HepG2 (cell line): ENCODE data around the gene SNX6. TPM values are rescaled to one million over a fixed set of nuclear protein-coding genes. Genes with fewer than 3 reads are reported as not detected.
A peak's percentile ranks its signal among the peaks of the same experiment; 100 is the strongest.

ENCODE experiments used
- AKAP8 ChIP-seq: sonication (generic); formaldehyde crosslinking; IDR thresholded peaks from 2 replicates; pipeline ENCODE4 v1.5.1; 2020; ENCODE audit warnings: mild to moderate bottlenecking, missing genetic modification reagents
- ARID2 ChIP-seq: sonication (generic); formaldehyde crosslinking; IDR thresholded peaks from 2 replicates; pipeline ENCODE4 v1.8.1; 2022; ENCODE audit warnings: mild to moderate bottlenecking, missing genetic modification reagents, borderline replicate concordance
- ATF7 ChIP-seq, 2 experiments: fragments of 450-650 bp in 1 of 2; sonication (generic) in 1 of 2; formaldehyde crosslinking in 1 of 2; IDR thresholded peaks; 2 replicates each; pipeline versions ENCODE4 v1.4.0 to v1.6.1; 2016 to 2020; ENCODE audit warnings: antibody characterized with exemption in 1 of 2, mild to moderate bottlenecking in 1 of 2, missing genetic modification reagents in 1 of 2
- ATRX ChIP-seq: sonication (generic); formaldehyde crosslinking; IDR thresholded peaks from 2 replicates; pipeline ENCODE4 v1.4.0; 2020; ENCODE audit warnings: missing genetic modification reagents, borderline replicate concordance
- HMG20A ChIP-seq: IDR thresholded peaks from 2 replicates; pipeline ENCODE4 v1.6.1; 2016; ENCODE audit warnings: borderline replicate concordance
- HOXA3 ChIP-seq: sonication (generic); formaldehyde crosslinking; IDR thresholded peaks from 2 replicates; pipeline ENCODE4 v1.5.0; 2020; ENCODE audit warnings: missing genetic modification reagents
- MBNL3 ChIP-seq: fragments of 250-450 bp; sonication (Bioruptor Pico); conservative IDR thresholded peaks from 2 replicates; pipeline ENCODE4 v1.8.0; 2022; ENCODE audit warnings: mild to moderate bottlenecking, inconsistent platforms
- MLLT10 ChIP-seq: sonication (generic); formaldehyde crosslinking; IDR thresholded peaks from 2 replicates; pipeline ENCODE4 v1.4.0; 2020; ENCODE audit warnings: missing genetic modification reagents
- MLXIP ChIP-seq: sonication (generic); formaldehyde crosslinking; IDR thresholded peaks from 2 replicates; pipeline ENCODE4 v1.9.0; 2021; ENCODE audit warnings: missing genetic modification reagents, borderline replicate concordance
- NFKB2 ChIP-seq: sonication (generic); formaldehyde crosslinking; IDR thresholded peaks from 2 replicates; pipeline ENCODE4 v1.4.0; 2020; ENCODE audit warnings: missing genetic modification reagents, borderline replicate concordance
- RAD21 ChIP-seq: fragments of 450-650 bp; formaldehyde crosslinking; IDR thresholded peaks from 2 replicates; pipeline ENCODE4 v1.5.0; 2020; ENCODE audit warnings: mild to moderate bottlenecking
- SIN3A ChIP-seq: IDR thresholded peaks from 2 replicates; pipeline ENCODE4 v1.6.1; 2011; ENCODE audit warnings: low read depth, mild to moderate bottlenecking, control low read depth, low read length, borderline replicate concordance
- SNAPC2 ChIP-seq: sonication (generic); formaldehyde crosslinking; IDR thresholded peaks from 2 replicates; pipeline ENCODE4 v1.8.1; 2022; ENCODE audit warnings: mild to moderate bottlenecking, missing genetic modification reagents
- YEATS4 ChIP-seq: sonication (generic); formaldehyde crosslinking; IDR thresholded peaks from 2 replicates; pipeline ENCODE4 v1.4.0; 2020; ENCODE audit warnings: missing genetic modification reagents, borderline replicate concordance
- ZNF235 ChIP-seq: sonication (generic); formaldehyde crosslinking; IDR thresholded peaks from 2 replicates; pipeline ENCODE4 v1.8.1; 2023; ENCODE audit warnings: mild to moderate bottlenecking, missing genetic modification reagents, borderline replicate concordance
- ZNF274 ChIP-seq: sonication (generic); formaldehyde crosslinking; IDR thresholded peaks from 2 replicates; pipeline ENCODE4 v1.5.1; 2020; ENCODE audit warnings: mild to moderate bottlenecking, missing genetic modification reagents
- ZNF317 ChIP-seq: sonication (generic); formaldehyde crosslinking; IDR thresholded peaks from 2 replicates; pipeline ENCODE4 v1.5.0; 2020; ENCODE audit warnings: mild to moderate bottlenecking, missing genetic modification reagents
- ZNF33B ChIP-seq: sonication (generic); formaldehyde crosslinking; IDR thresholded peaks from 2 replicates; pipeline ENCODE4 v1.5.1; 2020; ENCODE audit warnings: mild to moderate bottlenecking, missing genetic modification reagents
- ZNF34 ChIP-seq: sonication (generic); formaldehyde crosslinking; IDR thresholded peaks from 2 replicates; pipeline ENCODE4 v1.4.0; 2020; ENCODE audit warnings: mild to moderate bottlenecking, missing genetic modification reagents, borderline replicate concordance
- polyA plus RNA-seq, 8 experiments: library from polyadenylated mRNA; depleted of rRNA in 3 of 8; stranded (reverse) in 7 of 8; unstranded in 1 of 8; fragments of >200 nt; fragmentation: Illumina TruSeq in 4 of 8; extraction: Trizol in 4 of 8; gene quantifications; 2 replicates each; pipeline versions ENCODE4 v1.2.1 to v1.2.3, GENCODE V29; 2011 to 2016; ENCODE audit warnings: low read depth in 4 of 8, missing spikeins in 1 of 8, mixed read lengths in 1 of 8; ENCODE audit not compliant: insufficient read depth in 1 of 8
- total RNA-seq, 5 experiments: library from RNA; depleted of rRNA; stranded (reverse); fragments of >200 nt; fragmentation: Illumina TruSeq; extraction: Trizol; gene quantifications; 2 replicates each; pipeline ENCODE4 v1.2.3, GENCODE V29; 2016; ENCODE audit warnings: low read depth in 1 of 5
- TF ChIP-seq, protein P1 (sequence below): sonication (generic); formaldehyde crosslinking; IDR thresholded peaks from 2 replicates; pipeline ENCODE4 v1.4.0; 2020; ENCODE audit warnings: missing genetic modification reagents
- TF ChIP-seq, protein P2 (sequence below): sonication (generic); formaldehyde crosslinking; IDR thresholded peaks from 2 replicates; pipeline ENCODE4 v1.5.1; 2020; ENCODE audit warnings: missing genetic modification reagents, mild to moderate bottlenecking, borderline replicate concordance
- TF ChIP-seq, protein P3 (sequence below): IDR thresholded peaks from 2 replicates; pipeline ENCODE4 v1.6.1; 2012; ENCODE audit warnings: low read depth, low read length, improper control_type of control experiment

The SNX6 gene
- total and polyA plus RNA-seq, 2 of the 13 experiments (the other 11 are each of a cell fraction or from before 2014, with no cell fraction given): 92.3 to 169 TPM

- TF ChIP-seq ZNF317 (CRISPR knock-in tag) (peak; percentile 8; the same call in 1 of the 2 replicates), MLXIP (peak; percentile 68), ZNF274 (CRISPR knock-in tag) (peak; percentile 94), SNAPC2 (CRISPR knock-in tag) (peak; percentile 27; the same call in 1 of the 2 replicates), RAD21 (peak; percentile 24), ZNF235 (CRISPR knock-in tag) (0 out of 2 replicates have a peak, but pooled peaks have one; percentile 8), HMG20A (0 out of 2 replicates have a peak, but pooled peaks have one; percentile 22), MLLT10 (CRISPR knock-in tag) (no peak), YEATS4 (CRISPR knock-in tag) (peak; percentile 99), ZNF34 (peak; percentile 99), ATRX (CRISPR knock-in tag) (peak; percentile 59; the same call in 1 of the 2 replicates), ATF7 (IDR thresholded peaks at IDR 0.05) (no peak), ATF7 (CRISPR knock-in tag; IDR thresholded peaks at IDR 0.05) (peak; percentile 89), MBNL3 (CRISPR knock-in tag) (no peak), HOXA3 (CRISPR knock-in tag) (peak; percentile 83), ARID2 (CRISPR knock-in tag) (peak; percentile 53; the same call in 1 of the 2 replicates), AKAP8 (peak; percentile 83), NFKB2 (CRISPR knock-in tag) (peak; percentile 98), SIN3A (peak; percentile 90; the same call in 1 of the 2 replicates), ZNF33B (CRISPR knock-in tag) (peak; percentile 81)
- TF ChIP-seq, protein P1, sequence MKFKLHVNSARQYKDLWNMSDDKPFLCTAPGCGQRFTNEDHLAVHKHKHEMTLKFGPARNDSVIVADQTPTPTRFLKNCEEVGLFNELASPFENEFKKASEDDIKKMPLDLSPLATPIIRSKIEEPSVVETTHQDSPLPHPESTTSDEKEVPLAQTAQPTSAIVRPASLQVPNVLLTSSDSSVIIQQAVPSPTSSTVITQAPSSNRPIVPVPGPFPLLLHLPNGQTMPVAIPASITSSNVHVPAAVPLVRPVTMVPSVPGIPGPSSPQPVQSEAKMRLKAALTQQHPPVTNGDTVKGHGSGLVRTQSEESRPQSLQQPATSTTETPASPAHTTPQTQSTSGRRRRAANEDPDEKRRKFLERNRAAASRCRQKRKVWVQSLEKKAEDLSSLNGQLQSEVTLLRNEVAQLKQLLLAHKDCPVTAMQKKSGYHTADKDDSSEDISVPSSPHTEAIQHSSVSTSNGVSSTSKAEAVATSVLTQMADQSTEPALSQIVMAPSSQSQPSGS (CRISPR knock-in tag): 0 out of 2 replicates have a peak, but pooled peaks have one; percentile 46
- TF ChIP-seq, protein P2, sequence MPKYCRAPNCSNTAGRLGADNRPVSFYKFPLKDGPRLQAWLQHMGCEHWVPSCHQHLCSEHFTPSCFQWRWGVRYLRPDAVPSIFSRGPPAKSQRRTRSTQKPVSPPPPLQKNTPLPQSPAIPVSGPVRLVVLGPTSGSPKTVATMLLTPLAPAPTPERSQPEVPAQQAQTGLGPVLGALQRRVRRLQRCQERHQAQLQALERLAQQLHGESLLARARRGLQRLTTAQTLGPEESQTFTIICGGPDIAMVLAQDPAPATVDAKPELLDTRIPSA: peak; percentile 97; the same call in 1 of the 2 replicates
- TF ChIP-seq, protein P3, sequence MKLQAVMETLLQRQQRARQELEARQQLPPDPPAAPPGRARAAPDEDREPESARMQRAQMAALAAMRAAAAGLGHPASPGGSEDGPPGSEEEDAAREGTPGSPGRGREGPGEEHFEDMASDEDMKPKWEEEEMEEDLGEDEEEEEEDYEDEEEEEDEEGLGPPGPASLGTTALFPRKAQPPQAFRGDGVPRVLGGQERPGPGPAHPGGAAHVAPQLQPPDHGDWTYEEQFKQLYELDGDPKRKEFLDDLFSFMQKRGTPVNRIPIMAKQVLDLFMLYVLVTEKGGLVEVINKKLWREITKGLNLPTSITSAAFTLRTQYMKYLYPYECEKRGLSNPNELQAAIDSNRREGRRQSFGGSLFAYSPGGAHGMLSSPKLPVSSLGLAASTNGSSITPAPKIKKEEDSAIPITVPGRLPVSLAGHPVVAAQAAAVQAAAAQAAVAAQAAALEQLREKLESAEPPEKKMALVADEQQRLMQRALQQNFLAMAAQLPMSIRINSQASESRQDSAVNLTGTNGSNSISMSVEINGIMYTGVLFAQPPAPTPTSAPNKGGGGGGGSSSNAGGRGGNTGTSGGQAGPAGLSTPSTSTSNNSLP: no peak
Observed at GRCh38 chr14:34629657-34630529, at the start of gene SNX6 (continued).
